Measurements from ENCODE around the gene LRPAP1.

GRCh38 chr4:3501825-3502425 lies 30.3 kb downstream of the LRPAP1 start:
- TF ChIP-seq CTCF (IDR thresholded peaks at IDR 0.05 in 4 of 5, conservative IDR thresholded peaks at IDR 0.05 in 1 of 5) (no peak), POLR2A (IDR thresholded peaks at IDR 0.05) (no peak)
